B cell (primary cell): ENCODE data around the gene LRIT2. TPM values are rescaled to one million over a fixed set of nuclear protein-coding genes. Genes with fewer than 3 reads are reported as not detected.

Source experiments
- ATAC-seq: fragments of 200-7000 bp; cut with Tn5 transposase; one replicate; pipeline ENCODE4 v1.10.0; 2021; ENCODE audit warnings: low read depth, mild to moderate bottlenecking, moderate number of reproducible peaks, moderate library complexity
- CTCF ChIA-PET: fragments of 350-600 bp; sonication (Branson Sonifier 250); formaldehyde crosslinking; loops from one replicate; lab custom pipeline; 2021; ENCODE audit warnings: antibody characterized with exemption, inconsistent platforms; lab: Charles Lee
- POLR2A ChIA-PET: fragments of 350-600 bp; sonication (Branson Sonifier 250); formaldehyde crosslinking; loops from one replicate; lab custom pipeline; 2021; ENCODE audit warnings: antibody characterized with exemption; lab: Charles Lee
- DNase-seq: peaks from one replicate; pipeline ENCODE4 v3.0.0; 2013
- H2AFZ ChIP-seq: 2 replicates; pipeline ENCODE4 v1.6.1; 2012; ENCODE audit warnings: mild to moderate bottlenecking, low read depth, low read length; ENCODE audit not compliant: insufficient read depth, poor library complexity, severe bottlenecking
- H3K27ac ChIP-seq, 2 donors: 1 replicate in 1 of 2; 2 replicates in 1 of 2; pipeline ENCODE4 v1.5.1; 2012 to 2013; ENCODE audit warnings: low read length in 2 of 2, mild to moderate bottlenecking in 2 of 2, moderate library complexity in 1 of 2
- H3K27me3 ChIP-seq, 4 experiments: fragments of 200-600 bp in 1 of 4; sonication (generic) in 1 of 4; replicated peaks in 1 of 4; 1 replicate in 2 of 4; 2 replicates in 2 of 4; pipeline versions ENCODE4 v1.6.1 to v1.7.0; 2013 to 2016; ENCODE audit warnings: low read length in 3 of 4, mild to moderate bottlenecking in 2 of 4, mixed read lengths in 1 of 4, moderate library complexity in 1 of 4; ENCODE audit not compliant: insufficient read depth in 4 of 4, control insufficient read depth in 3 of 4; ENCODE audit errors: control extremely low read depth in 1 of 4
- H3K36me3 ChIP-seq, 2 experiments: replicated peaks in 1 of 2; 1 replicate in 1 of 2; 2 replicates in 1 of 2; pipeline versions ENCODE4 v1.6.1 to v1.7.1; 2013; ENCODE audit warnings: low read length in 1 of 2; ENCODE audit not compliant: insufficient read depth in 2 of 2, control insufficient read depth in 1 of 2; ENCODE audit errors: control extremely low read depth in 1 of 2, extremely low read depth in 1 of 2
- H3K4me1 ChIP-seq, 2 donors: fragments of 200-600 bp in 1 of 2; sonication (generic) in 1 of 2; 1 replicate in 1 of 2; 2 replicates in 1 of 2; pipeline versions ENCODE4 v1.5.1 to v1.6.1; 2013 to 2017; ENCODE audit warnings: low read length in 2 of 2; ENCODE audit not compliant: control insufficient read depth in 2 of 2, insufficient read depth in 2 of 2
- H3K4me2 ChIP-seq: replicated peaks from 2 replicates; pipeline ENCODE3; 2012; ENCODE audit warnings: mild to moderate bottlenecking, low read depth, low read length; ENCODE audit not compliant: poor library complexity, severe bottlenecking
- H3K4me3 ChIP-seq, 5 experiments: fragments of 200-600 bp in 1 of 5; sonication (generic) in 1 of 5; 1 replicate in 3 of 5; 2 replicates in 2 of 5; pipeline versions ENCODE4 v1.5.1 to v1.7.0; 2011 to 2016; ENCODE audit warnings: low read length in 4 of 5, mild to moderate bottlenecking in 4 of 5, low read depth in 2 of 5, control low read depth in 1 of 5, moderate library complexity in 1 of 5; ENCODE audit not compliant: insufficient read depth in 1 of 5; ENCODE audit errors: control extremely low read depth in 1 of 5, extremely low read depth in 1 of 5
- H3K79me2 ChIP-seq: fragments of 200-600 bp; sonication (generic); one replicate; pipeline ENCODE4 v1.6.0; 2016; ENCODE audit warnings: low read length; ENCODE audit not compliant: control insufficient read depth, insufficient read depth
- H3K9ac ChIP-seq: fragments of 200-600 bp; sonication (generic); 2 replicates; pipeline ENCODE4 v1.6.1; 2017; ENCODE audit warnings: mild to moderate bottlenecking, low read length, moderate library complexity
- H3K9me3 ChIP-seq, 3 donors: one replicate each; pipeline versions ENCODE4 v1.6.1 to v1.7.1; 2013; ENCODE audit warnings: low read length in 2 of 3; ENCODE audit not compliant: control insufficient read depth in 2 of 3, insufficient read depth in 1 of 3; ENCODE audit errors: control extremely low read depth in 1 of 3
- H4K20me1 ChIP-seq: 2 replicates; pipeline ENCODE4 v1.6.0; 2012; ENCODE audit warnings: mild to moderate bottlenecking, low read length; ENCODE audit not compliant: insufficient read depth, control insufficient read depth, poor library complexity, severe bottlenecking
- H3K27ac Mint-ChIP-seq: one replicate; pipeline ENCODE4 v1.8.0; 2021; ENCODE audit warnings: mixed read lengths
- H3K27me3 Mint-ChIP-seq: one replicate; pipeline ENCODE4 v1.8.0; 2021; ENCODE audit warnings: mixed read lengths
- H3K4me1 Mint-ChIP-seq: one replicate; pipeline ENCODE4 v1.8.0; 2021; ENCODE audit warnings: mixed read lengths
- H3K4me3 Mint-ChIP-seq: one replicate; pipeline ENCODE4 v1.8.0; 2021; ENCODE audit warnings: mixed read lengths
- H3K9me3 Mint-ChIP-seq: one replicate; pipeline ENCODE4 v1.8.0; 2022; ENCODE audit warnings: mixed read lengths; ENCODE audit not compliant: insufficient read depth
- CTCF ChIP-seq: fragments of 200-600 bp; IDR thresholded peaks from one replicate; pipeline ENCODE4 v1.8.0; 2022; ENCODE audit warnings: antibody characterized with exemption, mild to moderate bottlenecking
- EZH2 ChIP-seq: IDR thresholded peaks from 2 replicates; pipeline ENCODE4 v1.6.1; 2012; ENCODE audit warnings: borderline replicate concordance, low read depth, mild to moderate bottlenecking, moderate library complexity, low read length; ENCODE audit not compliant: insufficient read depth, poor library complexity, severe bottlenecking
- WGBS: methylation state at CpG from one replicate; pipeline ENCODE4 v1.1.5; 2013; ENCODE audit warnings: missing lambda C conversion rate; ENCODE audit not compliant: insufficient coverage; 5-methylcytosine and 5-hydroxymethylcytosine counted together
- intact Hi-C: fragments of 100-400 bp; cut with micrococcal nuclease; formaldehyde crosslinking; loops from one replicate; pipeline ENCODE4 v1.10.0; 2022
- polyA plus RNA-seq: library from polyadenylated mRNA; depleted of rRNA; stranded (reverse); fragments of >200 nt; gene quantifications from 2 replicates; pipeline ENCODE4 v1.2.3, GENCODE V29; 2012
- total RNA-seq, 2 donors: library from RNA; stranded (reverse); fragments of 120-200 nt in 1 of 2; gene quantifications; 1 replicate in 1 of 2; 2 replicates in 1 of 2; pipeline versions ENCODE4 v1.2.3 to v1.2.4, GENCODE V29; 2013 to 2022

Gene LRIT2
- total and polyA plus RNA-seq, 2 donors (not counting 1 experiment from before 2014, with no cell fraction given), result not detected

DNA sequence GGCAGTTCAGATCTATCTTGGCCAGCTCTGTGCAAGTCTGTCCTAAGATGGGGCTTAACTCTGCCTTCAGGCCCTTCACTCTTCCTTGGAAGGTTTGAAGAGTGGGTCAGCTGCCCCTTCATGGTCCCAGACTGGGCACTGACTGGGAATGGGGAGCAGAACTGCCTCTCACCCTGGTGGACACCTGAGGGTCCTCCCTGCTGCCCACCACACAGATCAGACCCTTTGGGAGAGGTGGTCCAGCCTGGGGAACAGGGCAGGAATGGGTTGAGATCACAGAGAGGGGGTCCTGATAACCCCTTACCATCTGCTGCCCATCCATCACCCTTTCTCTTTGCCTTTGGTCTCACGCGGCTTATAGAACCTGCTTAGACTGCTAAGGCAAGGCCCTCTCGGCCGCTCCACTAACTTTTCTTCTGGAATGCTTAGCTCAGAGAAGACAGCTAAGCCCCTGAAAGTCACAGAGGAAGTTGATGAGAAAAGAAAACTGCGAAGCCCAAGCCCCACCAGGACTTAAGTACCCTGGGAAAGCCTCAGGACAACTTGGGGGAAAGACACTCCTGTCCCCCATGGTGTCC is 31.4 kb downstream of the LRIT2 start:
- H3K27me3 ChIP-seq, result peaks cover 0 to 49% (median 24%) of the 10 kb centered on the region in 4 experiments
- peak overlapping the region; percentile 71 for H3K4me3 Mint-ChIP-seq
- H3K27me3 Mint-ChIP-seq, result peaks cover 48% of the 10 kb centered on the region
- H2AFZ ChIP-seq, result peak overlapping the region; percentile 72
- H3K4me1 ChIP-seq, result peaks cover 14 to 15% of the 10 kb centered on the region in 2 donors
- TF ChIP-seq CTCF (no peak), EZH2 (no peak)
- H3K9me3 Mint-ChIP-seq, result no peaks in the 10 kb centered on the region
- H3K4me2 ChIP-seq, result peak overlapping the region; percentile 87
- no peak overlapping the region for H3K27ac Mint-ChIP-seq
- H3K4me3 ChIP-seq, result peak overlapping the region in 4 of 5 experiments; percentile 11 to 51 (median 40)
- H4K20me1 ChIP-seq, result no peaks in the 10 kb centered on the region
- H3K9me3 ChIP-seq, result peaks cover 0 to 5% (median 0%) of the 10 kb centered on the region in 3 donors
- POLR2A ChIA-PET, result no interaction called here
- H3K4me1 Mint-ChIP-seq, result peaks cover 8% of the 10 kb centered on the region
- intact Hi-C loops, result no loop called here
- H3K9ac ChIP-seq, result peak overlapping the region; percentile 56
- H3K79me2 ChIP-seq, result no peaks in the 10 kb centered on the region
- DNase-seq, result no peak
- 24% methylated on average over 3 of the region's 5 CpGs for WGBS
- CTCF ChIA-PET, result interaction anchor here (1.4 to 1.8 kb wide), 2 partner anchors 8 to 46 kb away, joined by 3 to 7 read pairs; no protein-coding TSS in a partner anchor
- no peak for ATAC-seq
- H3K36me3 ChIP-seq, result no peaks in the 10 kb centered on the region
- H3K27ac ChIP-seq, result no peak overlapping the region

DNA sequence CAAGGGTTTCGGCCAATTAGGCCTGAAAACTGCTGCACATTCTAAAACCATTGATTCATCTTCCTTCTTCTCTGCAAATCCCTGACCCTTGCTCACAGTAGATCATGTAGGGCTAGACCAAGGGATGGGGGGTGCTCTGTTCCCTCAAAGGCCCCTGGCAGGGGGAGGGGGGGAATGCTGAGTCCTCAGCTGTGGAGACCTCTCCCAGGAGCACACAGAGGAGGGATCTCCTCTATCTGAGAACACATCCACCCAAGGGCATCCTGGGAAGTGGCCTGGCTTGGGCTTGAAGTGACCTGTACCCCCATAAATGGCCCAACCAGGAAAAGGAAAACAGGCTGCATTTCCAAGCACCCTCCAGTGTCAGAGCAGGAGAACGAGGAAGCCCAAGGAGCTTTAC is 32.0 kb downstream of the LRIT2 start:
- intact Hi-C loops, result no loop called here
- peaks cover 8% of the 10 kb centered on the region for H3K4me1 Mint-ChIP-seq
- H3K4me3 ChIP-seq, result no peak overlapping the region
- peaks cover 43% of the 10 kb centered on the region for H3K27me3 Mint-ChIP-seq
- no peak overlapping the region for H3K27ac Mint-ChIP-seq
- ChIA-PET POLR2A (no interaction called here), CTCF (interaction anchor here (1.4 to 2.3 kb wide), 2 partner anchors 8 to 29 kb away, joined by 3 to 6 read pairs; no protein-coding TSS in a partner anchor)
- ATAC-seq (no peak), DNase-seq (no peak)
- no peak overlapping the region for H3K4me2 ChIP-seq
- H3K79me2 ChIP-seq, result no peaks in the 10 kb centered on the region
- no peak overlapping the region for H2AFZ ChIP-seq
- no peak overlapping the region for H3K27ac ChIP-seq
- peaks cover 0 to 51% (median 24%) of the 10 kb centered on the region in 4 experiments for H3K27me3 ChIP-seq
- H4K20me1 ChIP-seq, result no peaks in the 10 kb centered on the region
- peaks cover 0 to 5% (median 0%) of the 10 kb centered on the region in 3 donors for H3K9me3 ChIP-seq
- peak overlapping the region; percentile 47 for H3K4me3 Mint-ChIP-seq
- no peak for TF ChIP-seq CTCF
- TF ChIP-seq EZH2, result no peak
- H3K36me3 ChIP-seq, result no peaks in the 10 kb centered on the region
- H3K9me3 Mint-ChIP-seq, result no peaks in the 10 kb centered on the region
- WGBS, result 95% methylated on average over 2 of the region's 2 CpGs
- H3K9ac ChIP-seq, result no peak overlapping the region
- H3K4me1 ChIP-seq, result peaks cover 14 to 15% of the 10 kb centered on the region in 2 donors
